DND-41 (cell line): ENCODE results near the gene PDZRN3.

Source experiments
- EZH2 ChIP-seq: IDR thresholded peaks from 3 replicates; pipeline ENCODE4 v1.6.1; 2012; ENCODE audit warnings: borderline replicate concordance, low read depth, mild to moderate bottlenecking, moderate library complexity, low read length, inconsistent platforms; ENCODE audit not compliant: severe bottlenecking
- TF ChIP-seq, protein P1 (sequence below): IDR thresholded peaks from 2 replicates; pipeline ENCODE4 v1.5.1; 2012; ENCODE audit warnings: borderline replicate concordance, low read length, moderate library complexity, mild to moderate bottlenecking; ENCODE audit not compliant: poor library complexity, severe bottlenecking; ENCODE audit errors: extremely low read depth

DNA sequence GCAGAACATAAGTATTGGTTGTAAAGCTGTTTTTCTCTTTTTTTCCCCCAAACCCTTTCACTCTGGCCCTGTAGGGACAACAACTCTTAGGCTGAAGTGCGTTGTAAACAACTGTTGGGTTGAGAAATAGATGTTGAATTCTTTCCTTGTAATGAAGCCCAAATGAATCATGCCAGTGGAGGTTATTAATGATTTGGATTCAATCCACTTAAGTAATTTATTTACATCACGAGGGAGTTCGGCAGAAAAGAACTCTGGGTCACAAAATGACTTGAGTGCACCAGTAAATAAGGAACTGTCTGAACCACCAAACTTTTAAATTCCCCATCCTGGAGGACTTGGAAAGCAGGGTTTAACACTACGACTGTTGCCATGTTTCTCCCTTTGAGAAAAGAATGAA lies 218.9 kb downstream of the PDZRN3 start:
- TF ChIP-seq, protein P1, sequence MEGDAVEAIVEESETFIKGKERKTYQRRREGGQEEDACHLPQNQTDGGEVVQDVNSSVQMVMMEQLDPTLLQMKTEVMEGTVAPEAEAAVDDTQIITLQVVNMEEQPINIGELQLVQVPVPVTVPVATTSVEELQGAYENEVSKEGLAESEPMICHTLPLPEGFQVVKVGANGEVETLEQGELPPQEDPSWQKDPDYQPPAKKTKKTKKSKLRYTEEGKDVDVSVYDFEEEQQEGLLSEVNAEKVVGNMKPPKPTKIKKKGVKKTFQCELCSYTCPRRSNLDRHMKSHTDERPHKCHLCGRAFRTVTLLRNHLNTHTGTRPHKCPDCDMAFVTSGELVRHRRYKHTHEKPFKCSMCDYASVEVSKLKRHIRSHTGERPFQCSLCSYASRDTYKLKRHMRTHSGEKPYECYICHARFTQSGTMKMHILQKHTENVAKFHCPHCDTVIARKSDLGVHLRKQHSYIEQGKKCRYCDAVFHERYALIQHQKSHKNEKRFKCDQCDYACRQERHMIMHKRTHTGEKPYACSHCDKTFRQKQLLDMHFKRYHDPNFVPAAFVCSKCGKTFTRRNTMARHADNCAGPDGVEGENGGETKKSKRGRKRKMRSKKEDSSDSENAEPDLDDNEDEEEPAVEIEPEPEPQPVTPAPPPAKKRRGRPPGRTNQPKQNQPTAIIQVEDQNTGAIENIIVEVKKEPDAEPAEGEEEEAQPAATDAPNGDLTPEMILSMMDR: no peak
- TF ChIP-seq EZH2: no peak
